Stomach (tissue), 9 donors: ENCODE results near the gene SEMA3A. TPM values are rescaled to one million over a fixed set of nuclear protein-coding genes. Genes with fewer than 3 reads are reported as not detected.

Experiments
- DNase-seq, 2 donors: peaks; one replicate each; pipeline versions ENCODE4 v3.0.0 to v3.0.0-alpha.2; 2013 to 2019
- H3K27ac ChIP-seq, 5 donors: fragments of 200-600 bp in 4 of 5; sonication (generic) in 4 of 5; one replicate each; pipeline ENCODE4 v1.5.1; 2013 to 2019; ENCODE audit warnings: mild to moderate bottlenecking in 1 of 5, moderate library complexity in 1 of 5
- H3K27me3 ChIP-seq, 3 donors: fragments of 200-600 bp; sonication (generic); one replicate each; pipeline ENCODE4 v1.5.1; 2017 to 2019; ENCODE audit warnings: mixed run types in 1 of 3
- H3K36me3 ChIP-seq, 4 donors: fragments of 200-600 bp; sonication (generic); 1 replicate in 3 of 4; 2 replicates in 1 of 4; pipeline ENCODE4 v1.5.1; 2016 to 2019
- H3K4me1 ChIP-seq, 4 donors: fragments of 200-600 bp; sonication (generic); one replicate each; pipeline ENCODE4 v1.5.1; 2016 to 2019
- H3K4me3 ChIP-seq, 4 donors: fragments of 200-600 bp; sonication (generic) in 3 of 4; one replicate each; pipeline ENCODE4 v1.5.1; 2016 to 2019; ENCODE audit warnings: mild to moderate bottlenecking in 1 of 4
- H3K9me3 ChIP-seq, 4 donors: fragments of 200-600 bp; sonication (generic); one replicate each; pipeline ENCODE4 v1.5.1; 2016 to 2019
- EP300 ChIP-seq: sonication (generic); formaldehyde crosslinking; IDR thresholded peaks from one replicate; pipeline ENCODE4 v1.6.1; 2017; ENCODE audit warnings: antibody characterized with exemption
- POLR2A ChIP-seq, 4 donors: fragments of 450-650 bp; IDR thresholded peaks; one replicate each; pipeline ENCODE4 v1.6.1; 2016; ENCODE audit warnings: antibody characterized with exemption in 4 of 4, control low read depth in 2 of 4, mild to moderate bottlenecking in 1 of 4, moderate library complexity in 1 of 4
- POLR2AphosphoS5 ChIP-seq, 3 donors: sonication (generic); formaldehyde crosslinking; IDR thresholded peaks; one replicate each; pipeline ENCODE4 v1.6.1; 2016; ENCODE audit warnings: antibody characterized with exemption in 3 of 3
- WGBS, 5 donors: extraction: QIAGEN DNeasy Blood & Tissue Kit in 3 of 5; methylation state at CpG; one replicate each; pipeline versions ENCODE4 v1.1.5 to v1.1.7; 2013 to 2018; 5-methylcytosine and 5-hydroxymethylcytosine counted together
- intact Hi-C: fragments of 100-400 bp; cut with DNase I; formaldehyde crosslinking; loops from one replicate; pipeline ENCODE4 v1.15.1; 2023; ENCODE audit warnings: low total_unique reads
- polyA plus RNA-seq, 3 donors: library from polyadenylated mRNA; stranded (reverse); fragments of 200-250 nt; gene quantifications; one replicate each; pipeline ENCODE4 v1.2.3, GENCODE V29; 2013
- total RNA-seq, 5 donors: library from RNA; depleted of rRNA; stranded (reverse); fragments of >200 nt; gene quantifications; one replicate each; pipeline versions ENCODE4 v1.1.0 to v1.2.3, GENCODE V29; 2014 to 2016
- TF ChIP-seq, protein P1 (sequence below), 7 experiments: fragments of 450-650 bp in 4 of 7; fragments of 200-600 bp in 3 of 7; sonication (generic) in 3 of 7; IDR thresholded peaks; one replicate each; pipeline ENCODE4 v1.5.1; 2016 to 2019; ENCODE audit warnings: antibody characterized with exemption in 7 of 7, control low read depth in 2 of 7, mild to moderate bottlenecking in 1 of 7
- donor health status: healthy with polysubstance abuse.
- donor health status: Bipolar disorder and iron deficiency.
- donor health status: healthy.

The SEMA3A gene
- total and polyA plus RNA-seq, 8 donors, result 0.31 to 34.8 (median 2.8) TPM

DNA sequence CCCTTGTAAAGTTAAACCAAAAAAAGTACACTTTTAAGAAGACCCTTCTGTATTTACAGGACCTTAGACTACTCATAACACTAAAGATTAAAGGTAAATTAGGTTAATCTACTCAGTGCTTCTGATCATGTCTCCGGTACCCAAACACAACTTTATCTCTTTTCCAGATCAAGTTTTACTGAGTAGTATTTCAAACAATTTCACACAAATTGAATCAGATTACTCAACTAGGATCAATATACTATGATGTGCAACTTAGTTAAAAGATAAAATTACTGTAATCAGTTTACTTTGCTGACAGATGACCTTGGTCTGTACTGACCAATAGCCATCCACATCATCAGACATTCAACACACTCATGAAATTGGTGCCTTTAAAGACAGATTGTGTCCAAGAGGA, 191.4 kb downstream of the SEMA3A start:
- H3K36me3 ChIP-seq, result peaks cover 0 to 9% (median 0%) of the 10 kb centered on the region in 4 donors
- intact Hi-C loops, result no loop called here
- DNase-seq, result no peak
- no peaks in the 10 kb centered on the region for H3K9me3 ChIP-seq
- WGBS, 5 donors, result 98 to 100% (median 100%) methylated on average over 1 of the region's 1 CpG
- TF ChIP-seq POLR2A (IDR thresholded peaks at IDR 0.05) (no peak), EP300 (no peak), POLR2AphosphoS5 (IDR thresholded peaks at IDR 0.05) (no peak)
- TF ChIP-seq, protein P1, sequence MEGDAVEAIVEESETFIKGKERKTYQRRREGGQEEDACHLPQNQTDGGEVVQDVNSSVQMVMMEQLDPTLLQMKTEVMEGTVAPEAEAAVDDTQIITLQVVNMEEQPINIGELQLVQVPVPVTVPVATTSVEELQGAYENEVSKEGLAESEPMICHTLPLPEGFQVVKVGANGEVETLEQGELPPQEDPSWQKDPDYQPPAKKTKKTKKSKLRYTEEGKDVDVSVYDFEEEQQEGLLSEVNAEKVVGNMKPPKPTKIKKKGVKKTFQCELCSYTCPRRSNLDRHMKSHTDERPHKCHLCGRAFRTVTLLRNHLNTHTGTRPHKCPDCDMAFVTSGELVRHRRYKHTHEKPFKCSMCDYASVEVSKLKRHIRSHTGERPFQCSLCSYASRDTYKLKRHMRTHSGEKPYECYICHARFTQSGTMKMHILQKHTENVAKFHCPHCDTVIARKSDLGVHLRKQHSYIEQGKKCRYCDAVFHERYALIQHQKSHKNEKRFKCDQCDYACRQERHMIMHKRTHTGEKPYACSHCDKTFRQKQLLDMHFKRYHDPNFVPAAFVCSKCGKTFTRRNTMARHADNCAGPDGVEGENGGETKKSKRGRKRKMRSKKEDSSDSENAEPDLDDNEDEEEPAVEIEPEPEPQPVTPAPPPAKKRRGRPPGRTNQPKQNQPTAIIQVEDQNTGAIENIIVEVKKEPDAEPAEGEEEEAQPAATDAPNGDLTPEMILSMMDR (IDR thresholded peaks at IDR 0.05), result no peak
- H3K27me3 ChIP-seq, result no peaks in the 10 kb centered on the region
- H3K27ac ChIP-seq, result no peak overlapping the region
- H3K4me1 ChIP-seq, result no peaks in the 10 kb centered on the region
- no peak overlapping the region for H3K4me3 ChIP-seq

DNA sequence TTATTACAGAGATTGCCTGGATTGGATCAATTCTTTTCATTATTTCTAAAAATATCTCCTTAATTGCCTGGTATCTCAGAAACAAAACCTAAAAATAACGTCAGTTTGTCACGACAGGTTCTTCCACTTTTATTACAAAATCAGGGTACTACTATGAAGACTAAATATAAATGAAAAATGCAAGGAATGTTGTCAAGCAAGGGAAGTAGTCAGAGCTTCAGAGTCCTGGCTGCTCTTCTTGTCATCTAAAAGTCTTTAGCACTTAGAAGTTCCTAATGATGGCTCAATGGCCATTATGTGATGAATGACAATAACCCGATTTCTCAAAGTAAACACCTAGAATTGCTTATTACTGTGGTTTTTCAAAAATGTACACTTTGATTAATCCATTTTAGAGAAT, 192.2 kb downstream of the SEMA3A start:
- Histone ChIP-seq H3K27me3 (no peaks in the 10 kb centered on the region), H3K9me3 (no peaks in the 10 kb centered on the region), H3K4me1 (no peaks in the 10 kb centered on the region), H3K27ac (no peak overlapping the region), H3K4me3 (no peak overlapping the region), H3K36me3 (peaks cover 0 to 9% (median 0%) of the 10 kb centered on the region in 4 donors)
- 64 to 77% (median 75%) methylated on average over 3 of the region's 3 CpGs for WGBS, 5 donors
- intact Hi-C loops, result no loop called here
- no peak for TF ChIP-seq EP300
- no peak for TF ChIP-seq POLR2A (IDR thresholded peaks at IDR 0.05)
- no peak for TF ChIP-seq POLR2AphosphoS5 (IDR thresholded peaks at IDR 0.05)
- TF ChIP-seq, protein P1 (IDR thresholded peaks at IDR 0.05), result no peak
- DNase-seq, result no peak

DNA sequence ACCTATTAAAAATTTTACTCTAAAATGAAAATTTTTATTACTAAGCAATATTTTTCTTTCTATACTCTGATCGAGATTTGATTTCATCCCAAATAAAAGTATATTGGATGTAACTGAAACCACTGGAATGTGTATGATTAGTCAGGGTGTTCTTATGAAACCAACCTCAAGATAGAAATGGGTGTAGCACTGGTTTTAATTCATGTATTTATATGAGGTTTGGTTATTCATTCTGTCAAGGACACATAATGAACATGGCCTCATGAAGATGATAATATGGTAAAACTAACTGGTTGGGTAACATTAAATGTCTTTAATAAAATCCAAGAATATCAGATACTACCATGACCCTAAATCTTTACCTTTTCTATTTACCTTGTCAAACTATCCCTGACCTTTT, 197.7 kb downstream of the SEMA3A start:
- TF ChIP-seq, protein P1 (IDR thresholded peaks at IDR 0.05), result no peak
- TF ChIP-seq EP300 (no peak), POLR2A (IDR thresholded peaks at IDR 0.05) (no peak), POLR2AphosphoS5 (IDR thresholded peaks at IDR 0.05) (no peak)
- H3K27me3 ChIP-seq, result no peaks in the 10 kb centered on the region
- no peak overlapping the region for H3K4me3 ChIP-seq
- H3K4me1 ChIP-seq, result no peaks in the 10 kb centered on the region
- DNase-seq, result no peak
- 0% methylated on average over 1 of the region's 1 CpG for WGBS, 5 donors
- intact Hi-C loops, result no loop called here
- H3K27ac ChIP-seq, result no peak overlapping the region
- no peaks in the 10 kb centered on the region for H3K9me3 ChIP-seq
- no peaks in the 10 kb centered on the region for H3K36me3 ChIP-seq

DNA sequence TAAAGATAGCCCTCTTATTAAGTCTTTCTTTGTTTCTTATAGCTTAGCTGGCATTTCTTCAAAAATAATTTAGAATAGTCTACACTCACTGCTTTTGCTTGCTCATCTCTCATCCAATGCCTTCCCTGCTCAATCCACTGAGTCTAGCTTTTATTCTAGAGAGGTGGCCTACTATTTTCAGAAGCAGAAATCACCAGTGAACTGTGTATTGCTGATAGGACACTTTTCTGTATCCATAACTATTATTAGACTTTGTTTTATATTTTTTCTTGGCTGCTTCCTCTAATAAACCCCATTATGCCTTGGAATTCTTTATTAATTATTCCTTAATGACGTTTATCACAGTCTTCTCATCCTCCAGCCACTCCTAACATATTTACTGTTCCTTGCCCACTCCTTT, 206.8 kb downstream of the SEMA3A start:
- Histone ChIP-seq H3K27ac (no peak overlapping the region), H3K9me3 (no peaks in the 10 kb centered on the region), H3K4me3 (no peak overlapping the region), H3K4me1 (no peaks in the 10 kb centered on the region), H3K36me3 (no peaks in the 10 kb centered on the region), H3K27me3 (no peaks in the 10 kb centered on the region)
- TF ChIP-seq POLR2A (IDR thresholded peaks at IDR 0.05) (no peak), EP300 (no peak), POLR2AphosphoS5 (IDR thresholded peaks at IDR 0.05) (no peak)
- TF ChIP-seq, protein P1 (IDR thresholded peaks at IDR 0.05), result no peak
- intact Hi-C loops, result no loop called here
- DNase-seq, result no peak
- WGBS, 5 donors, result 56 to 76% (median 63%) methylated on average over 1 of the region's 1 CpG
